Smooth muscle cell of the umbilical artery (primary cell): ENCODE results near the gene OSBPL5. TPM values are rescaled to one million over a fixed set of nuclear protein-coding genes. Genes with fewer than 3 reads are reported as not detected.

Source experiments
- total RNA-seq: library from RNA; depleted of rRNA; stranded (reverse); fragments of >200 nt; gene quantifications from 2 replicates; pipeline ENCODE4 v1.2.3, GENCODE V29; 2014

OSBPL5 gene, protein sequence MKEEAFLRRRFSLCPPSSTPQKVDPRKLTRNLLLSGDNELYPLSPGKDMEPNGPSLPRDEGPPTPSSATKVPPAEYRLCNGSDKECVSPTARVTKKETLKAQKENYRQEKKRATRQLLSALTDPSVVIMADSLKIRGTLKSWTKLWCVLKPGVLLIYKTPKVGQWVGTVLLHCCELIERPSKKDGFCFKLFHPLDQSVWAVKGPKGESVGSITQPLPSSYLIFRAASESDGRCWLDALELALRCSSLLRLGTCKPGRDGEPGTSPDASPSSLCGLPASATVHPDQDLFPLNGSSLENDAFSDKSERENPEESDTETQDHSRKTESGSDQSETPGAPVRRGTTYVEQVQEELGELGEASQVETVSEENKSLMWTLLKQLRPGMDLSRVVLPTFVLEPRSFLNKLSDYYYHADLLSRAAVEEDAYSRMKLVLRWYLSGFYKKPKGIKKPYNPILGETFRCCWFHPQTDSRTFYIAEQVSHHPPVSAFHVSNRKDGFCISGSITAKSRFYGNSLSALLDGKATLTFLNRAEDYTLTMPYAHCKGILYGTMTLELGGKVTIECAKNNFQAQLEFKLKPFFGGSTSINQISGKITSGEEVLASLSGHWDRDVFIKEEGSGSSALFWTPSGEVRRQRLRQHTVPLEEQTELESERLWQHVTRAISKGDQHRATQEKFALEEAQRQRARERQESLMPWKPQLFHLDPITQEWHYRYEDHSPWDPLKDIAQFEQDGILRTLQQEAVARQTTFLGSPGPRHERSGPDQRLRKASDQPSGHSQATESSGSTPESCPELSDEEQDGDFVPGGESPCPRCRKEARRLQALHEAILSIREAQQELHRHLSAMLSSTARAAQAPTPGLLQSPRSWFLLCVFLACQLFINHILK
- 26.4 and 38.6 TPM in 2 replicates for total RNA-seq

DNA sequence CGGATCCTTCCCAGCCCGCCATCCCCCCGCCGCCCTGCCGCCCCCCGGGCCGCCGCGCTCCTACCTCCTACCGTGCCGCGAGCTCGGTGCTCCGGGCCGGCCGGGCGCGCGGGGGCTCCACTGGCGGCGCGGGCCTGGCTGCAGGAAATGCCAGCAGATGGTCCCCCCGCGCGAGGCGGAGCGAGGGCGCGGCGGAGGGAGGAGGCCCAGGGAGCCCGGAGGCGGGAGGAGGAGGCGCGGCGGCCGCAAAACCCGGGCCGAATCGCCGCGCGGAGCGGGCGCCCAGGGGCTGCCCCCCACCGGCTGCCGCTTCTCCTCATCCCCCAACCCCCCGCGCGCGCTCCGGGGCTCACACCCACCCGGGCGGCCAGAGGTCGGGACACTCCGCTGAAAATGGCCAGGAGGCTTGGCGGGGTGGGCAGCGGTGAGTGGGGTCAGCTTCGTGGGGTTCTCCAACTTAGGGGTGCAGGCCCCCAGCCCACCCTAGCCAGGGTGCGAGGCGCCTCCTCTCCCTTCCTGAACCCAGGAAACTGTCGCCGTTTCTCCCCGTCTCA lies at the start of gene OSBPL5:
Gene OSBPL5 (minus strand): TSS at position 159 of the 554 bp plus-strand sequence. CDS start 36,162 bp downstream, outside the sequence.

GRCh38 chr11:3057069-3057963 lies 107.8 kb downstream of the OSBPL5 start, which contains the start of gene CARS1:
Gene CARS1, minus strand, starts transcription at chr11:3057423. Its CDS starts 56 bp downstream, at chr11:3057367.

Other genes starting within 250 kb of the OSBPL5 start
- 5.0 and 13.2 TPM in 2 replicates for gene PHLDA2, start 235.9 kb downstream of the OSBPL5 start, total RNA-seq
- gene NAP1L4, start 173.0 kb downstream of the OSBPL5 start, total RNA-seq: 91.5 and 149 TPM in 2 replicates
- gene CARS1, start 107.9 kb downstream of the OSBPL5 start, total RNA-seq: 85.7 and 87.9 TPM in 2 replicates
- not detected in 2 replicates for gene MRGPRG, start 53.5 kb upstream of the OSBPL5 start, total RNA-seq
- not detected in 2 replicates for gene MRGPRE, start 67.1 kb upstream of the OSBPL5 start, total RNA-seq
- 16.9 and 23.1 TPM in 2 replicates for gene ZNF195, start 213.8 kb upstream of the OSBPL5 start, total RNA-seq